GM19397 (cell line): ENCODE data around the gene PPP1R7.

Experiments
- ATAC-seq: cut with Tn5 transposase; IDR thresholded peaks from one replicate; pipeline ENCODE4 v1.9.1; 2021; ENCODE audit warnings: mild to moderate bottlenecking, moderate library complexity; ENCODE audit not compliant: unreplicated experiment

The PPP1R7 gene

DNA sequence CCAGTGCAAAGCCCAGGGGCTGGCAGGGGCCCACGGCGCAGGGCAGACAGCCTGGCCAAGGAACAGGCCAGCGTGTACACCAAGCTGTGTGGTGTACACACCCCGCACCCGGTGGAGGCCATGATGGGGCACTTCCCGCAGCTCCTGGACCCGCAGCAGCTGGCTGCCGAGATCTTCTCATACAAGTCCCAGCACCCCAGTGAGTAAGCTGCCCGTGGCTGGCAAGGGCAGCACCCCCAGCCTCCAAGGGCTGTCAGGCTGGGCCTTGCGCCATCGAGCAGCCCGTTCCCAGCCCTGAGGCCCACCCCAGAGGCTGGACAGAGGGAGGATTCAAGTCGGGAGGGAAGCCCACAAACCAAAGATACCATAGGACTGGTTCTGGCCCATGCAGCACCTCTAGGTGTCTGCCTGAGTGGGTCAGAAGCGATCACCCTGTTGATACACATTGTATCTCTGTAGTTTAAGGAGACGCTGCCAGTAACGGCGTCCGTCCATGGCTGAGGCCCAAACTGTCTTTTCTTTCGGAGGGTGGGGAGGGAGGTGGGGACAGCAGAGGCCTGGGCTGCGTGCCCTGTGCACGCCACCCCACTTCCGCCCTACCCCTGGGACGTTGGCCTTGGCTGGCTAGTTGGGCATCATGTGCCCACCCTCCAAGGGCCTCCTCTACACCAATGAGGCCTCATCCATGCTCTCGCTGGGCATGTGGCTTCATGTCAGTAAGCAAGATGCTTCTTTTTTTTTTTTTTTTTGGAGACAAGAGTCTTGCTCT, 31.3 kb upstream of the PPP1R7 start:
- ATAC-seq, result no peak

- ATAC-seq, result no peak
Observed at GRCh38 chr2:241120440-241120839, 29.8 kb upstream of the PPP1R7 start.

DNA sequence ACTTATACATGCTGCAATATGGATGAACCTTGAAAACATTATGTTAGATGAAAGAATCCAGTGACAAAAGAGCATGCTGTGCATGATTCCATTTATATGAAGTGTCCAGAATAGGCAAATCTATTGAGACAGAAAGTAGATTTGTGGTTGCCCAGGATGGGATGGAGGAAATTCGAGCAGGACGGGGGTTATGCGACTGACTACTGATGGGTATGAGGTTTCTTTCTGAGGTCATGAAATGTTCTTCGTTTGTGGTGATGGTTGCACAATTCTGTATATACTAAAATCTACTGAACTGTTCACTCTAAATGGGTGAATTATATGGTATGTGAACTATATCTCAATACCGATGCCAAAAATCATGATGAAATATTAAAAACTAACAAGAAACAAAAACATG, 29.3 kb upstream of the PPP1R7 start:
- ATAC-seq, result no peak

GRCh38 chr2:241122376-241123002, 27.8 kb upstream of the PPP1R7 start:
- no peak for ATAC-seq

DNA sequence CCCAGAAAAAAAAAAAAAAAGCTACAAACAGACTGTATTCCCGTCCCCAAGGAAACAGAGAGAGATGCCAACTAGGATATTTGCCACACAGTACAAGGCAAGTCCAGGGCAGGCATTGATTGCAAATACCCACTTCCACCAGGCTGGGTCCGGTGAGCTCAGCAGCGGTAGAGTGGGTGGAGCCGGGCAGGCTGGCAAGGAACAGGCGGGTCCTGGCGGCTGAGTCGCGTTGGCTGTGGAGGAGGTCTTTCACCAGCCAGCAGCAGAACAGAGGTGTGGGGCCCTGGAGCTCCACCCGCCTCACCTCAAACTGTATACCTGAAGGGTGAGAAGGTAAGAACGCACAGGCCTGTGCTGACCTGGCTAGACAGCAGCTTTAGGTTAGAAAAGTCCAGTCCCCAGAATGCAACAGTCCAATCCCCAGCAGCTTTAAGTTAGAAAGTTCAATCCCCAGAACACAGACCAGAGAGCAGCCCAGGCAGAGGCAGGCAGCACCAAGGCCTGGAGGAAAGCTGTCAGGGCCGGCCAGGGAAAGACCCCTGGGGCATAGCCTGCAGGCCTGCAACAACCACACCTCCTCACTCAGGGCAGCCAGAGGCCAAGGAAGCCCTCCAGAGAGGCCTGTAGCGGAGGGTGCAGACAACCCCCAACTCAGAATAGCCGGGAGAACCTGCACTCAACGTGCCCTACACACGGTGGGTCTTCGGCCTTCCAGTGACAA, 26.3 kb upstream of the PPP1R7 start:
- ATAC-seq, result no peak

- no peak for ATAC-seq
Observed at GRCh38 chr2:241125626-241126025, 24.6 kb upstream of the PPP1R7 start.

- no peak for ATAC-seq
Observed at GRCh38 chr2:241126201-241126611, 24.1 kb upstream of the PPP1R7 start.

DNA sequence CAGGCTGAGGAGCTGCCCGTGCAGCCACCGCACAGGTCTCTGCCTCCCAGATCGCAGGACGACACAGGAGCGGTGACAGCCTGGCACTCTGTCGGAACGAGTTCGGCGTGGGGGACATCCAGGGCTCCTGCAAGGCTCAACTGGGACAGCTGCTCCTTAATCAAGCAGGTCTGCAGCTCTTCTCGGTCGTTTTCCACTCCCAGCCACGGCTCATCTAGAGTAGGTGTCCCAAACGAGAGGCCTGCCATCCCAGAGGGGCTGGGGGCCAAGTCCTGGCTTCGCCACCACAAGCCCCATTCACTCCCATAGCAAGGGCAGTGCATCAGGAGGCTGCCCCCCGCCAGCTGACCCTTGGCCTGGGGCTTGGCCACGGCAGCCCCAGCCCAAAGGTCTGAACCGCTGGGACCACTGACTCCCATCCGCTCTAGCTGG, 23.5 kb upstream of the PPP1R7 start:
- ATAC-seq, result no peak

- no peak for ATAC-seq
Observed at GRCh38 chr2:241128266-241128665, 22.0 kb upstream of the PPP1R7 start.

GRCh38 chr2:241129086-241129871, 21.0 kb upstream of the PPP1R7 start:
- ATAC-seq, result no peak

GRCh38 chr2:241130316-241130715, 20.0 kb upstream of the PPP1R7 start:
- ATAC-seq, result no peak

DNA sequence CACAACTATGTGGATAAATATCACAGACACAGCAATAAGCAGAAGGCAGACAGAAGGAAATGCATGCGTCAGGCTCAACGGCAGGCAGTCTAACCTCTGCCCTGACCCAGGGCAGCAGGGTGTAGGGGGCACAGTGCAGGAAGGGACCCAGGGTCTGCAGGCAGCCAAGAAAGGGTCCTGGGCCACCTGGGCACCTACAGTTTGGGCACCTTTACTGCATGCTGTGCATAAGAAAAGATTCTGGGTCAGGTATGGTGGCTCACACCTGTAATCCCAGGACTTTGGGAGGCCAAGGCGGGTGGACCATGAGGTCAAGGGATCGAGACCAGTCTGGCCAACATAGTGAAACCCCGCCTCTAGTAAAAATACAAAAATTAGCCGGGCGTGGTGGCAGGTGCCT, 18.7 kb upstream of the PPP1R7 start:
- ATAC-seq, result no peak

DNA sequence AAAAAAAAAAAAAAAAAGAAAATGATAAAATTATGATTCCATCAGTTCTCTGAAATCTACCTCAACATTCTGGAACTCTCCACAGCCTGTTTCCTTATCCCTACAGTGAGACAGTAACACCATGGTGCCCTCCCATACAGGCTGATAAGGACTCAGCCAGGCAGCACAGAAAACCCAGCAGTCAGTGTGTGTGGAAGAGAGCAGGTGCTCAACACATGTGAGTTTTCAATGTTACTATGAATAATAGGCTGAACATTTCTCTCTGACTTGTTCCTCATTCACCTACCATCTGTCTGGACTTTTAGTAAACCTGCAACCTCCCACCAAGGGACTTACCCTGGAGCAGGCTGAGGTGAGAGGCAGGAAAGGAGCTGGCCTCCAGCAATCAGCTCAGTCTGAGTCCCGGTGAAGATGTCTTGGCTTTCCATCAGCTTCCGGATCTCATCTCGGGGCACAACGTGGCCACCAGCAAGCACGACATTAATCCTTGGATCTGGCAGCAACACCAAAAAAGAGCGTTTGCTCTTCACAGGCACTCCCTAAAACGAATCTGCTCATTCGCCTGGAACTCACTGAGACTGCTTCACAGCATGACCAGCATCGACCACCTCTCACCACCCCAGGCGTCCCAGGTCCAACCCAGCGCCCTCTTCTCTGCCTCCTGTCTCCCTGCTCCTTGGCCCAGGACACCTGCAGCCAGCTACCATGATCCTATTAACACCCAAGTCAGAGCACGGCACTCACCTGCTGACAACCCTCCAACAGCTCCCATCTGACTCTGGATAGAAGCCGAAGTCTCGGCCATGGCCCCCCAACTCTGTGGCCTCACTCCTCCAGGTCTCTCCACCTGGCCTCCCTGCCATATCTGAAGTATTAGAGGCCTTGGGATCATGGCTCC, 17.5 kb upstream of the PPP1R7 start:
- ATAC-seq, result no peak

DNA sequence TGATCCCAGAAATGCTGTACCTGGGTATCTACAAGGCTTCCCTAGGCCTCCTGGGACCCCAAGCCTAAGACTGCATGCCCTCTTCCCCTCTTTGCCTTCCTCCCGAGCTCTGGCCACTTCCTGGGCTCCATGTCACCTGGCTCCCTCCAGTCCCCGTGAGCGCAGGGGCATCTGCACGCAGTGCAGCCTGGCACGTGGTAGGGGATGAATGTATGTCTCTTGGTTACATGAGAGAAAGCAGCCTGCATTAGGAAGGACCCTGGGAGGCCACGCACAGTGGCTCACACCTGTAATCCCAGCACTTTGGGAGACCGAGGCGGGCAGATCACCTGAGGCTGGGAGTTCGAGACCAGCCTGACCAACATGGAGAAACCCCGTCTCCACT, 16.8 kb upstream of the PPP1R7 start:
- no peak for ATAC-seq

- no peak for ATAC-seq
Observed at GRCh38 chr2:241134711-241135110, 15.6 kb upstream of the PPP1R7 start.

DNA sequence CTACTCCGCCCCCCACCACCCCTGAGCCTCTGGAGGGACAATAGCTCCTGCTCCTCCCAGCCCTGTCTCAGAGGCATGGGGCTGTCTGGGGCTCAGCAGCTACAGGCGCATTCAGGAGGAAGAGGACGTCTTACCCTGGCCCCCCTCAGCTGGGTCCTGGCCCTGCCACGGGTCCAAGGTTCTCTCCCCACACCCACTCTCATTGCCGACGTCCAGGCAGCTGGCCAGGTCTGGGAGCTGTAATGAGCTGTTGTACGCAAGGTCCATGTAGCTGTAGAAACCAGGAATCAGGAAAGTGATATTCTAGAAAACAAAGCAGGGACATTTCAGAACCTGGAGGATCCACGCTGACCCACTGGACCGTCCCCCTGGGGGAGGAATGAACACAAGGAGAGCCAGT, 14.5 kb upstream of the PPP1R7 start:
- ATAC-seq, result no peak

DNA sequence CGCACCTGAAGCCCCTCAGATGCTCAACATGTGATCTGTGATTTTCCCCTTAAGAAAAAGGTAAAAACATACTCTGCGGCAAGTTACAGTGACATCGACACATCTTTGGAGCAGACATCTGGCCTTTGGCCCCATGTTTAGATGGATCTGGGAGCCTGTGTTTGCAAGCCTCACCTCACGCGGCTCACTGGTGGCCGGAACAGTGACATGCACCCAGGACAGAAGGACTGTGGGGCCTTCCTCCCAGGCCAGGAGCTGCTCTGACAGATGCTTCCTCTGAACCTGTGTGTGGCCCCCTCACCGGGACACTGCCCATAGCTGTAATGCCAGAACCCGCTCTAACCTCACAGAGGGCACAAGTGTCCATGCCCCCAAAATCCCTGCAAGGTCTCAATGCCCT, 14.1 kb upstream of the PPP1R7 start:
- ATAC-seq, result no peak

DNA sequence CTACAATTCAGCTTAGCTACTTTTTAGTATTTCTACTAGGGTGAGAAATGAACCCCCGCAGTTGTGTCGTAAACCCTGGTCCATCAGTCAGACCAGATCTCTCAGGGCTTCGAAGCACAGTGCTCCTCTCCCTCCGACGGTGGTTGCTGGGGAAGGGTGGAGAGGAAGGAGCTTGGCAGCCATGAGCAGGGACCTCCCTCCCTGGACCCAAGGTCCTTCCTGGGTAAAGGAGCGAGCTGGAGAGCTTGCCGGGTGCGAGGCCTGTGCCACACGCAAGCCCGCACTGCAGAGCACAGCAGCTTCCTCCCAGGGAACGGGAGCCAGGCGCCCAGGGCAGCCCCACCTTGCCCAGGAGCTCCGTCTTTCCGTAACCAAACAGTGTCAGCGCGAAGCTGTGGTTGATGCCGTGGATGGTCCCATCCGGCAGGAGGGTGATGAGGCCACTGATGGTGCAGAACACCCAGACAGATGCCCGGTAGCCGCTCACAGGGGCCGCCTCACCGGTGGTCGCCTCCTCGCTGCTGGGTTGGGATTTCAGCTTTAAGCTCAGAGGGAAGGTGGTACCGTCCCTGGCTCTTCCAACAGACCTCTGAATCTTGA, 13.5 kb upstream of the PPP1R7 start:
- no peak for ATAC-seq

GRCh38 chr2:241137276-241138190, 12.7 kb upstream of the PPP1R7 start:
- no peak for ATAC-seq
